GM12878 (cell line): ENCODE measurements around the gene SLC1A7. TPM values are rescaled to one million over a fixed set of nuclear protein-coding genes. Genes with fewer than 3 reads are reported as not detected.

Experiments
- ATAC-seq: fragments of 200-7000 bp; cut with Tn5 transposase; 3 replicates; pipeline ENCODE4 v1.9.1; 2020; ENCODE audit warnings: mild to moderate bottlenecking, moderate library complexity
- BruUV-seq: library from RNA; stranded (reverse); fragments of 400-500 nt; replicated peaks from 2 replicates; lab custom pipeline; 2021; lab: Mats Ljungman, UMichigan
- CTCF ChIA-PET: fragments of 300-600 bp; sonication (Branson Sonifier 250); formaldehyde crosslinking; extraction: SDS; loops from one replicate; lab custom pipeline; 2021; ENCODE audit warnings: inconsistent platforms; lab: Yijun Ruan, JAX
- POLR2A ChIA-PET: fragments of 350-600 bp; formaldehyde crosslinking; extraction: SDS; loops from one replicate; lab custom pipeline; 2021; ENCODE audit warnings: inconsistent platforms; lab: Charles Lee
- RAD21 ChIA-PET: fragments of 300-600 bp; sonication (Branson Sonifier 250); formaldehyde crosslinking; loops from one replicate; lab custom pipeline; 2023; ENCODE audit warnings: antibody characterized with exemption; ENCODE audit not compliant: unreplicated experiment; lab: Charles Lee
- SMC1A ChIA-PET: fragments of 300-600 bp; sonication (Branson Sonifier 250); formaldehyde crosslinking; loops from one replicate; lab custom pipeline; 2023; ENCODE audit not compliant: unreplicated experiment, uncharacterized antibody; lab: Charles Lee
- DNase-seq: peaks from one replicate; pipeline ENCODE4 v3.0.0-alpha.2; 2011; ENCODE audit warnings: low read depth, low spot score
- FAIRE-seq: peaks from 3 replicates; lab custom pipeline; 2011; peaks lifted over from hg19 to GRCh38; lab: Jason Lieb, UNC
- H2AFZ ChIP-seq: 2 replicates; pipeline ENCODE4 v1.6.0; 2011; ENCODE audit warnings: low read depth, low read length, control low read depth; ENCODE audit not compliant: control insufficient read depth
- H3K27ac ChIP-seq: 2 replicates; pipeline ENCODE4 v1.5.1; 2011; ENCODE audit warnings: control low read depth; ENCODE audit not compliant: control insufficient read depth, insufficient read depth
- H3K27me3 ChIP-seq, 2 experiments: replicated peaks in 1 of 2; 2 replicates each; pipeline versions ENCODE4 v1.6.0 to v1.6.1; 2011; ENCODE audit warnings: low read length in 1 of 2; ENCODE audit not compliant: control insufficient read depth in 2 of 2, insufficient read depth in 2 of 2
- H3K36me3 ChIP-seq, 2 experiments: 2 replicates each; pipeline ENCODE4 v1.5.1; 2011; ENCODE audit warnings: low read length in 1 of 2; ENCODE audit not compliant: control insufficient read depth in 2 of 2, insufficient read depth in 2 of 2
- H3K4me1 ChIP-seq: 2 replicates; pipeline ENCODE4 v1.6.1; 2011; ENCODE audit warnings: mild to moderate bottlenecking, low read length, moderate library complexity, mixed read lengths; ENCODE audit not compliant: control insufficient read depth, insufficient read depth
- H3K4me2 ChIP-seq: 2 replicates; pipeline ENCODE4 v1.6.0; 2011; ENCODE audit warnings: control low read depth; ENCODE audit not compliant: control insufficient read depth, insufficient read depth
- H3K4me3 ChIP-seq: fragments of 200-600 bp; sonication (generic); 2 replicates; pipeline ENCODE4 v1.5.1; 2016
- H3K79me2 ChIP-seq: 2 replicates; pipeline ENCODE4 v1.6.0; 2011; ENCODE audit warnings: low read length; ENCODE audit not compliant: control insufficient read depth, insufficient read depth
- H3K9ac ChIP-seq: 2 replicates; pipeline ENCODE4 v1.8.0; 2011; ENCODE audit warnings: low read length, control low read depth, mixed read lengths; ENCODE audit not compliant: control insufficient read depth, insufficient read depth
- H3K9me3 ChIP-seq: replicated peaks from 3 replicates; pipeline ENCODE4 v1.5.1; 2011; ENCODE audit warnings: mild to moderate bottlenecking, low read length; ENCODE audit not compliant: control insufficient read depth, insufficient read depth
- H4K20me1 ChIP-seq: 2 replicates; pipeline ENCODE4 v1.6.0; 2011; ENCODE audit not compliant: control insufficient read depth, insufficient read depth
- BACH1 ChIP-seq: fragments of 450-650 bp; IDR thresholded peaks from 2 replicates; pipeline ENCODE4 v1.6.1; 2017; ENCODE audit warnings: mild to moderate bottlenecking, borderline replicate concordance
- CBFB ChIP-seq: IDR thresholded peaks from 2 replicates; pipeline ENCODE4 v1.6.1; 2016; ENCODE audit warnings: antibody characterized with exemption, low read depth
- DPF2 ChIP-seq: fragments of 450-650 bp; IDR thresholded peaks from 2 replicates; pipeline ENCODE4 v1.6.1; 2017; ENCODE audit warnings: mild to moderate bottlenecking
- HDGF ChIP-seq: fragments of 450-650 bp; IDR thresholded peaks from 2 replicates; pipeline ENCODE4 v1.6.1; 2016; ENCODE audit warnings: antibody characterized with exemption
- NFIC ChIP-seq: IDR thresholded peaks from 2 replicates; pipeline ENCODE4 v1.6.1; 2012; ENCODE audit warnings: low read depth, mild to moderate bottlenecking, inconsistent platforms, low read length, moderate library complexity
- NR2C2 ChIP-seq: IDR thresholded peaks from 2 replicates; pipeline ENCODE4 v1.6.1; 2011; ENCODE audit warnings: borderline replicate concordance, low read depth; ENCODE audit not compliant: control insufficient read depth, insufficient read length
- PAX5 ChIP-seq: IDR thresholded peaks from 2 replicates; pipeline ENCODE4 v1.6.1; 2011; ENCODE audit warnings: low read depth, low read length, borderline replicate concordance
- PML ChIP-seq: IDR thresholded peaks from 2 replicates; pipeline ENCODE4 v1.6.1; 2012; ENCODE audit warnings: low read length, inconsistent platforms
- RAD51 ChIP-seq: fragments of 450-650 bp; IDR thresholded peaks from 2 replicates; pipeline ENCODE4 v1.6.1; 2016; ENCODE audit warnings: moderate library complexity, mild to moderate bottlenecking, inconsistent platforms
- STAT3 ChIP-seq: IDR thresholded peaks from 2 replicates; pipeline ENCODE4 v1.6.1; 2011; ENCODE audit warnings: low read depth, low read length, improper control_type of control experiment
- TARDBP ChIP-seq: IDR thresholded peaks from 2 replicates; pipeline ENCODE4 v1.6.1; 2016; ENCODE audit warnings: borderline replicate concordance
- USF1 ChIP-seq: IDR thresholded peaks from 2 replicates; pipeline ENCODE4 v1.6.1; 2011; ENCODE audit warnings: borderline replicate concordance, low read depth, mild to moderate bottlenecking, moderate library complexity, mixed read lengths, low read length; ENCODE audit not compliant: insufficient read depth; ENCODE audit errors: extremely low read length
- ZBTB4 ChIP-seq: fragments of 450-650 bp; formaldehyde crosslinking; IDR thresholded peaks from 2 replicates; pipeline ENCODE4 v1.4.0; 2022; ENCODE audit warnings: mild to moderate bottlenecking, moderate library complexity
- ZNF384 ChIP-seq: IDR thresholded peaks from 2 replicates; pipeline ENCODE4 v1.6.1; 2012; ENCODE audit warnings: low read depth, mild to moderate bottlenecking, low read length, improper control_type of control experiment, borderline replicate concordance
- WGBS: methylation state at CpG from one replicate; pipeline ENCODE4 v1.1.6; 2016; ENCODE audit warnings: low lambda C conversion rate; ENCODE audit not compliant: insufficient replicate concordance, insufficient coverage; ENCODE audit errors: missing lambda C conversion rate; 5-methylcytosine and 5-hydroxymethylcytosine counted together
- in situ Hi-C: fragments of 300-500 bp; cut with MboI; formaldehyde crosslinking; loops from 9 replicates; pipeline ENCODE4 v1.14.3; 2018; ENCODE audit warnings: mixed read lengths
- intact Hi-C: fragments of 100-400 bp; cut with micrococcal nuclease; formaldehyde crosslinking; loops from one replicate; pipeline ENCODE4 v1.14.2; 2022; ENCODE audit not compliant: unreplicated experiment
- polyA plus RNA-seq, 11 experiments: library from polyadenylated mRNA; depleted of rRNA in 4 of 11; unstranded in 6 of 11; stranded (reverse) in 5 of 11; fragments of >200 nt; fragmentation: Nextera tagmentation in 4 of 11; fragmentation: Illumina TruSeq in 1 of 11; extraction: Ambion mirVana in 4 of 11; extraction: Trizol in 1 of 11; gene quantifications; 1 replicate in 1 of 11; 2 replicates in 10 of 11; pipeline versions ENCODE4 v1.2.1 to v1.2.3, GENCODE V29; 2011 to 2016; ENCODE audit warnings: inconsistent platforms in 2 of 11, missing spikeins in 2 of 11, low read depth in 1 of 11
- total RNA-seq, 4 experiments: library from RNA; depleted of rRNA in 3 of 4; stranded (reverse); fragments of >200 nt in 3 of 4; fragmentation: Illumina TruSeq in 1 of 4; extraction: Trizol in 1 of 4; gene quantifications; 2 replicates each; pipeline versions ENCODE4 v1.2.1 to v1.2.3, GENCODE V29; 2013 to 2021

The SLC1A7 gene
- total and polyA plus RNA-seq, 10 of the 15 experiments (the other 5 are each of a cell fraction or from before 2014, with no cell fraction given), result not detected

GRCh38 chr1:53134961-53135734 is 7.3 kb downstream of the SLC1A7 start:
- Histone ChIP-seq H3K9me3 (no peaks in the 10 kb centered on the region; the same call in 2 of the 3 replicates), H3K36me3 (no peaks in the 10 kb centered on the region), H3K27ac (no peak overlapping the region), H3K4me2 (no peak overlapping the region), H3K4me3 (no peak overlapping the region), H3K27me3 (no peaks in the 10 kb centered on the region; a peak in 1 of 4 replicates), H3K79me2 (no peaks in the 10 kb centered on the region)
- in situ Hi-C loops (no loop called here), intact Hi-C loops (no loop called here)
- ATAC-seq, result no peak
- WGBS, result 67% methylated on average over 23 of the region's 23 CpGs
- POLR2A ChIA-PET, result no interaction called here
- no peak for DNase-seq
- TF ChIP-seq USF1 (peak; percentile 6), BACH1 (no peak), RAD51 (peak; percentile 41; the same call in 1 of the 2 replicates)
- TF ChIP-seq, all 136 proteins: peak for 2
- ChIA-PET RAD21 (no interaction called here), SMC1A (no interaction called here), CTCF (no interaction called here)
- Histone ChIP-seq H2AFZ (no peak overlapping the region), H3K9ac (no peak overlapping the region), H3K4me1 (no peaks in the 10 kb centered on the region), H4K20me1 (no peaks in the 10 kb centered on the region)
- no peak for FAIRE-seq
- BruUV-seq, result no TSS peak

GRCh38 chr1:53134042-53134485 is 8.4 kb downstream of the SLC1A7 start:
- H3K27ac ChIP-seq, result no peak overlapping the region
- TF ChIP-seq CBFB, result no peak
- no peak for TF ChIP-seq ZBTB4 (CRISPR knock-in tag)
- TF ChIP-seq PAX5, result no peak
- no peak for TF ChIP-seq NR2C2
- TF ChIP-seq HDGF, result no peak
- TF ChIP-seq NFIC, result no peak
- no peak for TF ChIP-seq STAT3
- no peak for TF ChIP-seq TARDBP
- no peak for TF ChIP-seq ZNF384
- TF ChIP-seq DPF2, result no peak
- no peak for TF ChIP-seq PML

More at GRCh38 chr1:53134042-53134485, 8.4 kb downstream of the SLC1A7 start:
- H3K4me1 ChIP-seq, result no peaks in the 10 kb centered on the region
- no peaks in the 10 kb centered on the region for H4K20me1 ChIP-seq
- DNase-seq, result no peak
- POLR2A ChIA-PET, result no interaction called here
- RAD21 ChIA-PET, result no interaction called here
- no peaks in the 10 kb centered on the region for H3K36me3 ChIP-seq
- no peak for FAIRE-seq
- no peak for ATAC-seq
- H3K79me2 ChIP-seq, result no peaks in the 10 kb centered on the region
- CTCF ChIA-PET, result no interaction called here
- no TSS peak for BruUV-seq
- H2AFZ ChIP-seq, result no peak overlapping the region
- no peaks in the 10 kb centered on the region; a peak in 1 of 4 replicates for H3K27me3 ChIP-seq
- H3K9ac ChIP-seq, result no peak overlapping the region
- WGBS, result 14% methylated on average over 7 of the region's 7 CpGs
- in situ Hi-C loops (no loop called here), intact Hi-C loops (no loop called here)
- no peaks in the 10 kb centered on the region; the same call in 2 of the 3 replicates for H3K9me3 ChIP-seq
- H3K4me2 ChIP-seq, result no peak overlapping the region
- SMC1A ChIA-PET, result no interaction called here
- no peak overlapping the region for H3K4me3 ChIP-seq
